Measurements from ENCODE around the gene C1orf105. TPM values are rescaled to one million over a fixed set of nuclear protein-coding genes. Genes with fewer than 3 reads are reported as not detected.
"Not testable (repeated sequence)": the region's sequence is repeated elsewhere in the genome, so short reads cannot be mapped to it uniquely, and the experiment has no call there.

Gene C1orf105
- total RNA-seq = 10 to 100 TPM in 2 of 4 donors, 1 to 10 TPM in 1, not detected in 1; 2.9 to 17.3 (median 13.5) TPM
- polyA plus RNA-seq = under 1 TPM; 0.18 to 0.31 (median 0.22) TPM
- long read RNA-seq, donor 1 = 0 reads
- long read RNA-seq, donor 2 = 0 reads

- WGBS, 3 donors = 88 to 95% (median 92%) methylated on average over 1 of the region's 1 CpG
- intact Hi-C loops (cut with DNase I) = no loop called here
- H3K9me3 ChIP-seq = no peaks in the 10 kb centered on the region
Observed at GRCh38 chr1:172420385-172420784, at the start of gene C1orf105. TSS of gene C1orf105 (plus strand) at chr1:172420685. CDS start at chr1:172420886, 201 bp downstream.

GRCh38 chr1:172371646-172372045, 48.8 kb upstream of the C1orf105 start:
- ATAC-seq; H3K9me3 ChIP-seq; H3K4me3 ChIP-seq; intact Hi-C loops (cut with DNase I); H3K4me1 ChIP-seq; DNase-seq; H3K36me3 ChIP-seq (ENCODE audit: insufficient read depth in 1 of 2, low read depth in 1 of 2); H3K27ac ChIP-seq; H3K27me3 ChIP-seq (ENCODE audit: insufficient read depth in 3 of 3, low read length in 2 of 3): not testable (repeated sequence)
- 90 to 95% (median 94%) methylated on average over 1 of the region's 3 CpGs for WGBS, 3 donors

More at GRCh38 chr1:172420385-172420784, at the start of gene C1orf105:
- Histone ChIP-seq H3K4me1 (peaks cover 4% of the 10 kb centered on the region), H3K27ac (no peak within 1 kb of the TSS), H3K4me3 (no peak within 1 kb of the TSS), H3K27me3 (ENCODE audit: insufficient read depth in 3 of 3, low read length in 2 of 3) (no peaks in the 10 kb centered on the region), H3K36me3 (ENCODE audit: insufficient read depth in 1 of 2, low read depth in 1 of 2) (no peaks in the 10 kb centered on the region)
- TF ChIP-seq CTCF (IDR thresholded peaks at IDR 0.05) = no peak
- no peak for DNase-seq
- no peak for ATAC-seq

- TF ChIP-seq CTCF (IDR thresholded peaks at IDR 0.05) = no peak
- Histone ChIP-seq H3K27me3 (ENCODE audit: insufficient read depth in 3 of 3, low read length in 2 of 3) (no peaks in the 10 kb centered on the region), H3K36me3 (ENCODE audit: insufficient read depth in 1 of 2, low read depth in 1 of 2) (no peaks in the 10 kb centered on the region), H3K4me3 (no peak overlapping the region), H3K4me1 (no peaks in the 10 kb centered on the region), H3K27ac (no peak overlapping the region), H3K9me3 (no peaks in the 10 kb centered on the region)
- 77 to 92% (median 77%) methylated on average over 1 of the region's 1 CpG for WGBS, 3 donors
- DNase-seq (no peak), ATAC-seq (no peak)
- intact Hi-C loops (cut with DNase I) = no loop called here
Observed at GRCh38 chr1:172373864-172374263, 46.6 kb upstream of the C1orf105 start.

- intact Hi-C loops (cut with DNase I) = no loop called here
- H3K27ac ChIP-seq = no peak overlapping the region
- H3K9me3 ChIP-seq = no peaks in the 10 kb centered on the region
- 80 to 86% (median 80%) methylated on average over 2 of the region's 2 CpGs for WGBS, 3 donors
- DNase-seq (no peak), ATAC-seq (no peak)
- H3K4me1 ChIP-seq = no peaks in the 10 kb centered on the region
- TF ChIP-seq CTCF (IDR thresholded peaks at IDR 0.05) = no peak
- no peaks in the 10 kb centered on the region for H3K27me3 ChIP-seq (ENCODE audit: insufficient read depth in 3 of 3, low read length in 2 of 3)
- H3K36me3 ChIP-seq (ENCODE audit: insufficient read depth in 1 of 2, low read depth in 1 of 2) = no peaks in the 10 kb centered on the region
- H3K4me3 ChIP-seq = no peak overlapping the region
Observed at GRCh38 chr1:172375211-172375631, 45.3 kb upstream of the C1orf105 start.

GRCh38 chr1:172376431-172376830, 44.1 kb upstream of the C1orf105 start:
- no peak for ATAC-seq
- DNase-seq = no peak
- intact Hi-C loops (cut with DNase I) = no loop called here
- 69 to 76% (median 69%) methylated on average over 2 of the region's 2 CpGs for WGBS, 3 donors
- Histone ChIP-seq H3K9me3 (no peaks in the 10 kb centered on the region), H3K36me3 (ENCODE audit: insufficient read depth in 1 of 2, low read depth in 1 of 2) (no peaks in the 10 kb centered on the region), H3K27me3 (ENCODE audit: insufficient read depth in 3 of 3, low read length in 2 of 3) (no peaks in the 10 kb centered on the region), H3K27ac (no peak overlapping the region), H3K4me1 (no peaks in the 10 kb centered on the region), H3K4me3 (no peak overlapping the region)
- TF ChIP-seq CTCF (IDR thresholded peaks at IDR 0.05) = no peak

Measured in psoas muscle (tissue), 8 donors.